ENCODE results near the gene RBBP7.
"Not testable (repeated sequence)": the region's sequence is repeated elsewhere in the genome, so short reads cannot be mapped to it uniquely, and the experiment has no call there.

Gene RBBP7

DNA sequence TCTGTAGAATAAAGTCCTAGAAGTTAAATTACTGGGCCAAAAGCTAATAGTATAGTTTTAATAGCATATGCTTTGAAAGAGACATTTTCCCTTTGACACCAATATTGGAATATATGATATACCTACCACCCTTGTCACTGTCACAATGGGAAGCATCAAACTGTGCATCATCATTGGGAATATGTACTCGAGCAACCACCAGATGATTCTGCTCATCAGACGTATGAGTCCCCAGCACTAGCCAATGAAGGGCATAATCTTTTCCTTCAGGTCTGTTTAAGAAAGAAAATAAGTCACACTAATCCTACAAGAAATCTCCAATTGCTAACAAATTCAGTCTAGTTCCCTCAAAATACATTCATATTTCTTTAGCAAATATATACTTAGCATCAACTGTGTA, 7.3 kb downstream of the RBBP7 start:
- DNase-seq (ENCODE audit: low read depth) = no peak
- H3K4me3 ChIP-seq (ENCODE audit: low read length) = no peak overlapping the region
- TF ChIP-seq, protein P1, sequence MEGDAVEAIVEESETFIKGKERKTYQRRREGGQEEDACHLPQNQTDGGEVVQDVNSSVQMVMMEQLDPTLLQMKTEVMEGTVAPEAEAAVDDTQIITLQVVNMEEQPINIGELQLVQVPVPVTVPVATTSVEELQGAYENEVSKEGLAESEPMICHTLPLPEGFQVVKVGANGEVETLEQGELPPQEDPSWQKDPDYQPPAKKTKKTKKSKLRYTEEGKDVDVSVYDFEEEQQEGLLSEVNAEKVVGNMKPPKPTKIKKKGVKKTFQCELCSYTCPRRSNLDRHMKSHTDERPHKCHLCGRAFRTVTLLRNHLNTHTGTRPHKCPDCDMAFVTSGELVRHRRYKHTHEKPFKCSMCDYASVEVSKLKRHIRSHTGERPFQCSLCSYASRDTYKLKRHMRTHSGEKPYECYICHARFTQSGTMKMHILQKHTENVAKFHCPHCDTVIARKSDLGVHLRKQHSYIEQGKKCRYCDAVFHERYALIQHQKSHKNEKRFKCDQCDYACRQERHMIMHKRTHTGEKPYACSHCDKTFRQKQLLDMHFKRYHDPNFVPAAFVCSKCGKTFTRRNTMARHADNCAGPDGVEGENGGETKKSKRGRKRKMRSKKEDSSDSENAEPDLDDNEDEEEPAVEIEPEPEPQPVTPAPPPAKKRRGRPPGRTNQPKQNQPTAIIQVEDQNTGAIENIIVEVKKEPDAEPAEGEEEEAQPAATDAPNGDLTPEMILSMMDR (conservative IDR thresholded peaks at IDR 0.05; ENCODE audit: low read length) = no peak

DNA sequence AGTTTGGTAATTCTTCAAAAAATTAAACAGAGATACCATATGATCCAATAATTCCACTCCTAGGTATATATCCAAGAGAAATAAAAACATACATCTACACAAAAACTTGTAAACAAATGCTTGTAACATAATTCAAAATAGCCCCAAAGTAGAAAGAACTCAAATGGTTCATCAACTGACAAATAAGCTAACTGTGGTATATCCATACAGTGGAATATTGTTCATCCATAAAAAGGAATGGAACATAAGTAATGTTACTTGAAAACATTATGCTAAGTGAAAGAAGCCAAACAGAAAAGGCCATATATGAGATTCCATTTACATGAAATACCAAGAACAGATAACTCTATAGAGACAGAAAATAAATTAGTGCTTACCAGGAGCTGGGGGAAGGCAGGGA, 13.4 kb downstream of the RBBP7 start:
- no peak overlapping the region for H3K4me3 ChIP-seq (ENCODE audit: low read length)
- no peak for DNase-seq (ENCODE audit: low read depth)
- TF ChIP-seq, protein P1 (conservative IDR thresholded peaks at IDR 0.05; ENCODE audit: low read length) = no peak

DNA sequence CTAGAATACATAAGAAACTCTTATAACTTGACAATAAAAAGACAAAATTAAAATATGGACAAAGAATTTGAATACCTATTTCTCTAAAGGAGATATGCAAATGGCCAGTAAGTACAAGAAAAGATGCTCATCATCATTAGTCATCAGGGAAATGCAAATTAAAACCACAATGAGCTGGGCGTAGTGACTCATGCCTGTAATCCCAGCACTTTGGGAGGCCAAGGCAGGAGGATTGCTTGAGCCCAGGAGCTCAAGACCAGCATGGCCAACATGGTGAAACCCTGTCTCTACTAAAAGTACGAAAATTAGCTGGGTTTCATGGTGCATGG, 14.1 kb downstream of the RBBP7 start:
- peak; percentile 32 for DNase-seq (ENCODE audit: low read depth)
- H3K4me3 ChIP-seq (ENCODE audit: low read length) = not testable (repeated sequence)

DNA sequence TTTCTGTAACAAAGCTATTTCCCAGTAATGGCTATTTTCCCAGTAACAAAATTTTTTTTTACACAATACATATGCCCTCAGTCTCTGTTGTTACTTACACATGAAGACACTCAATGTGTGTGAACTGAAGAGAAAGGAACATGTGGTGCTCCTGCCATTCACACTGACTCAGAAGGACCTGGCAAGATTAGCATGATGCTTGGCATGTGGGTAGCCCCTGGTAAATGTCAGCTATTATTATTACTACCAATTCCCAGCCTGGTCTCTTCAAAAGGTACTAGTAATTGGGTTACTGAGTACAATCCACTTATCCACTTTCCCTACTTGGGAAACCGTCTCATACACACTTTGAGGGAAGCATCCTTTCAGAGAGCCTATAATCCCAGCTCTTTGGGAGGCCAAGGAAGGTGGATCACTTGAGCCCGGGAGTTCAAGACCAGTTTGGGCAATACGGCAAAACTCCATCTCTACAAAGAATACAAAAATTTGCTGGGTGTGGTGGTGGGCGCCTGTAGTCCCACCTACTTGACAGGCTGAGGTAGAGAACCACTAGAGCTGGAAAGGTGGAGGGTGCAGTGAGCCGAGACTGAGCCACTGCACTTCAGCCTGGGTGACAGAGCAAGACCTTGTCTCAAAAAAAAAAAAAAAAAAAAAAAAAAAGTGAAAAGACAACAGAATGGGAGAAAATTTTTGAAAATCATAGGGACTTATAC, 14.6 kb downstream of the RBBP7 start:
- TF ChIP-seq, protein P1 (conservative IDR thresholded peaks at IDR 0.05; ENCODE audit: low read length) = no peak

DNA sequence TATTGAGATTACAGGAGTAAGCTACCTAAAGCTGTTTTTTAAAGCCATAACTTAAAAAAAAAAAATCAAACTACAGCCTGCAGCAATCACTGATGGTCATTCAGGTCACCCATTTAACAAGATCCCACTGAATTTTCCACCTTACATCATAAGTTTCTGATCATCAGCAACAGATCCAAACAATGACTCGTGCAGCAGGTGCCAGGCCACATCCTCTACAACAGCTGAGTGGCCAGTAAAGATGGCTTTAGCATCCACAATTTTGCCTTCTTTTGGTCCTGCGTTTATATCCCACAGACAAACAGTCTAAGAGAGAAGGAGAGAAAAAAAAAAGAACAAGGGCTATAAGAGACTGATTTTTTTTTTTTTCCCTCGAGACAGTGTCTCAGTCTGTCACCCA, 16.6 kb downstream of the RBBP7 start:
- no peak for DNase-seq (ENCODE audit: low read depth)
- H3K4me3 ChIP-seq (ENCODE audit: low read length) = no peak overlapping the region
- TF ChIP-seq, protein P1 (conservative IDR thresholded peaks at IDR 0.05; ENCODE audit: low read length) = no peak

More for the DNA sequence above, 14.6 kb downstream of the RBBP7 start:
- DNase-seq (ENCODE audit: low read depth) = no peak
- no peak overlapping the region for H3K4me3 ChIP-seq (ENCODE audit: low read length)

DNA sequence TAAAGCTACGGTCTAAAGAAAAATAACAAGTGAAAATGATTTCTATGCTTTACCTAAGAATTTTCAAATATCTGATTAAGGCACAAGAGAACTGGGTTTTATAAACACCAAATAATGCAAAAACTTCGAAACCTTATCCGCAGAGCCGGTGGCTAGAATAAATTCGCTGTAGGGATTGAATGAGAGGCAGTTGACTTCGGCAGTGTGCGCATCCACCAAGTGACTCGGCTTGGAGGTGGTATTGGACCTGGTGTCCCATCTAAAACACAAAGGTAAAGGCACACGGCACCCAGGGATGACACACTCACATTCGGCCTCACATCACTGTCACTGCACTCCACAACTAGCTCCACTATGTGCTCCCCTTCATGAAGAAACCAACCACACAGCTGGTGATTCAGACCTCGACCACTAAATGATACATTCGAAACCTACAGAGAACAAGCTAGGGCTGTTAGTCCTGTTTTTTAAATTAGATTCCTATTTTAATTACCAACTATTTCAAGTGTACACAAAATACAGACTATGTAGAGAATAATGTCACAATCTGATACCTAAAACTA, 17.5 kb downstream of the RBBP7 start:
- TF ChIP-seq, protein P1 (conservative IDR thresholded peaks at IDR 0.05; ENCODE audit: low read length) = no peak
- no peak overlapping the region for H3K4me3 ChIP-seq (ENCODE audit: low read length)
- DNase-seq (ENCODE audit: low read depth) = no peak

DNA sequence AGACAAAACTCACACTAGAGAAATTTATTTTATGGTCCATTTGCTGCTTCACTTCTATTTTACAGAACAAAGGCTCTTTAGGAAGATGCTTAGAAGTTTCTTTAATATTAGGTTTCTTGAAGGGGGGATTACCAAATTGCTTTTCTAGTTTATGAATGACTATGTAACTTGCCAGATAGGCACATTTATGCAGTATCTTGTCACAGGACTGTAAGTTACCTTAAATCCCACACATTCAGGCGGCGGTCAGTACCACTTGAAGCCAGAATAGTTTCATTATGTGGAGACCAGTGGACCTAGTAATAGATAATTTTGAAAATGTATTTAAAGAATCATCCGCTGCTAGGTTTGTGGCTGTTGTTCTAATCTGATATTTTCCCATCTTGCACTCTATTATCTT, 18.3 kb downstream of the RBBP7 start:
- no peak overlapping the region for H3K4me3 ChIP-seq (ENCODE audit: low read length)
- no peak for DNase-seq (ENCODE audit: low read depth)
- TF ChIP-seq, protein P1 (conservative IDR thresholded peaks at IDR 0.05; ENCODE audit: low read length) = no peak

Data from AG10803 (cell line).